Motor neuron (in vitro differentiated cells): ENCODE measurements around the gene SLC39A11. TPM values are rescaled to one million over a fixed set of nuclear protein-coding genes. Genes with fewer than 3 reads are reported as not detected.
"Not testable (repeated sequence)": the region's sequence is repeated elsewhere in the genome, so short reads cannot be mapped to it uniquely, and the experiment has no call there.

Experiments used
- ATAC-seq, 8 experiments: fragments of 200-7000 bp; cut with Tn5 transposase; replicated peaks in 6 of 8; 2 replicates each; pipeline ENCODE4 v1.8.0; 2021; ENCODE audit warnings: mild to moderate bottlenecking in 8 of 8, moderate library complexity in 8 of 8
- H3K27ac ChIP-seq, 2 donors: fragments of 250-450 bp; sonication (Bioruptor Pico); 2 replicates each; pipeline ENCODE4 v1.9.0; 2021; ENCODE audit warnings: antibody characterized with exemption in 2 of 2, mild to moderate bottlenecking in 2 of 2, moderate library complexity in 1 of 2
- H3K4me1 ChIP-seq, 2 donors: fragments of 250-450 bp; sonication (Bioruptor Pico); replicated peaks in 1 of 2; 2 replicates each; pipeline ENCODE4 v1.6.1; 2021; ENCODE audit warnings: antibody characterized with exemption in 2 of 2, mild to moderate bottlenecking in 2 of 2, moderate library complexity in 1 of 2
- H3K4me3 ChIP-seq, 5 donors: fragments of 250-450 bp; sonication (Bioruptor Pico); 2 replicates each; pipeline ENCODE4 v1.9.0; 2021; ENCODE audit warnings: antibody characterized with exemption in 5 of 5, mild to moderate bottlenecking in 5 of 5, moderate library complexity in 4 of 5
- WGBS, 10 experiments: fragments of 450-650 bp; shearing (Covaris generic); methylation state at CpG; one replicate each; pipeline ENCODE4 v1.0.0; 2022; 5-methylcytosine and 5-hydroxymethylcytosine counted together
- in situ Hi-C, 9 experiments: fragments of 400-800 bp; cut with MboI; loops; one replicate each; pipeline ENCODE4 v1.15.0; 2021; ENCODE audit warnings: low sequenced_read_pairs in 9 of 9, low pct_unique_long_range_greater_than_20kb in 2 of 9; ENCODE audit not compliant: unreplicated experiment in 9 of 9
- total RNA-seq, 8 experiments: library from RNA; unstranded; fragments of 300-600 nt; gene quantifications; 2 replicates each; pipeline versions ENCODE4 v1.2.3 to v1.2.4, GENCODE V29; 2022

SLC39A11 gene, protein sequence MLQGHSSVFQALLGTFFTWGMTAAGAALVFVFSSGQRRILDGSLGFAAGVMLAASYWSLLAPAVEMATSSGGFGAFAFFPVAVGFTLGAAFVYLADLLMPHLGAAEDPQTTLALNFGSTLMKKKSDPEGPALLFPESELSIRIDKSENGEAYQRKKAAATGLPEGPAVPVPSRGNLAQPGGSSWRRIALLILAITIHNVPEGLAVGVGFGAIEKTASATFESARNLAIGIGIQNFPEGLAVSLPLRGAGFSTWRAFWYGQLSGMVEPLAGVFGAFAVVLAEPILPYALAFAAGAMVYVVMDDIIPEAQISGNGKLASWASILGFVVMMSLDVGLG
- total RNA-seq: 10 to 100 TPM in 6 of 8 experiments, 1 to 10 TPM in 2; 5.3 to 27.3 (median 10.8) TPM

DNA sequence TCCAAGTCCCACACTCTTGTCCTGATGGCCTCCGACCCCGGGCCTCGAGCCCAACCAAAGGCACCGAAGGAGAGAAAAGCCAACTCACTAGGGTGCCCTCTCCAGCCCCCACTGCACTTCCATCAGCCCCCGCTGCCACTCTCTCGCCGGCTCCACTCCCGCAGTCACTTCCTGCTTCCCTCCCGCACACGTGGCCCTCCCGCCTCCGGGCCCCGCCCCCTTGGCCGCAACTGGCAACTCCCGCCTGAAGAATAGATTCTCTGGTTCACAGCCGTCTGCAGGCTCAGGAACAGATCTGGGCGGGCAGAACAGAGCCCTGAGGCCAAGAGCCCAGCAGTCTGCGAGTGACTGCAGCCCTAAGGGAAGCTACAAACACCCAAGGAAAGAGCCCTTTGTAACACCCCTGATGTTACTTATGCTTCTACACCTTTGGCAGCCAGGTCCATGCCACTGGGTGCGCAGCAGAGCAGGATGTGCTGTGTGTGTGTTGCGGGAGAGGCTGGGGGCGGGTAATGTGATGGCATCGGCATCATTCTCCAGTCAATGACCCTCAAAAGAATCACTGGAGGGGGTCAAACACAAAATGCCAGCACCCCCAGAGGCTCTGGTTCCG, at the start of gene SLC39A11:
SLC39A11 (minus strand) TSS at position 166 of the 613 bp plus-strand sequence. CDS start 3,924 bp downstream, outside the sequence.
- in situ Hi-C loops: no loop called here
- H3K4me3 ChIP-seq: peak within 1 kb of the TSS; percentile 44 to 77 (median 48)
- peak within 1 kb of the TSS in 1 of 2 donors; percentile 44 for H3K27ac ChIP-seq
- peaks cover 7 to 9% of the 10 kb centered on the region in 2 donors for H3K4me1 ChIP-seq
- 0 to 80% (median 56%) methylated on average over 1 to 5 of the region's 23 CpGs; no CpG with 5 or more reads in 5 of the 10 experiments for WGBS, 10 experiments
- ATAC-seq: peak; percentile 96 to 99 (median 98)

DNA sequence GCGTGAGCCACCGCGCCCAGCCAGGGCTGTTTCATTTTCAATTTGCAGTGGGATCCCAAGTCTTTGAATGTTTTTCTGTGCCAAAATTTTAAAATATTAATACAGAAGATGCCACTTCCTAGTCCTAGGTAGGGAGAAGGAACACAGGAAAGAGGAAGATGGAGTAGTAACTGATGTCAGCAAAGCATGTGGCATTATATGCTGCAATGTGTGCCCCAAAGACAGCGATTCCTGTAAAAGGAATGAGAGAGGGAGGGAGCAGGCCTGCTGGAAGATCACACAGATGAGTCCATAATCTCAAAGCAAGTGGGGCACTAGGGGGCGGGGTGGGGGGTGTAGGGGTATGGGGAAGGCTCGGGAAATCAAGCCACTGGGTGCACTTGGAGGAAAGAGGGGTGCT, 48.9 kb upstream of the SLC39A11 start:
- ATAC-seq: no peak
- WGBS, 10 experiments: 0 to 100% (median 93%) methylated on average over 1 to 4 of the region's 6 CpGs; no CpG with 5 or more reads in 4 of the 10 experiments
- Histone ChIP-seq H3K4me1 (peaks cover 6 to 8% of the 10 kb centered on the region in 2 donors), H3K27ac (no peak overlapping the region), H3K4me3 (no peak overlapping the region)
- in situ Hi-C loops: no loop called here

DNA sequence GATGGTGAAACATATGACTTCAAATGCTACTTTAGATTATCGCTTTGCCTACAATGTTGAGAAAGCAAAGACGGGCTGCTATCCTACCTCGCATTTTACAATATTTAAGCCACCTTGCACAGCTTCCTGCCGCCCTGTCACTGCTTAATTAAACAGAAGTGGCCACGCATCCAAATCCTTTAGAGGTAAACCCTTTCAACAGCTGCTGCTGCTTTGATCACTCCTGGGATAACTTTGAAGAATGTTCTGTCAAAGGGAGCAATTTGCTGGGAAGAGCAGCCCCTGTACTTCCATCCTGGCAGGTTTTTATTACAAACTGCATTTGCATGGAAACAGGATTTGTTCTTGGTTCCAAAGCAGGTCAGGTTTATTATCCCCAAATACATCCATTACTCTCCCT, 48.1 kb upstream of the SLC39A11 start:
- H3K4me3 ChIP-seq: no peak overlapping the region
- in situ Hi-C loops: no loop called here
- peaks cover 6 to 8% of the 10 kb centered on the region in 2 donors for H3K4me1 ChIP-seq
- no peak overlapping the region for H3K27ac ChIP-seq
- 25 to 80% (median 45%) methylated on average over 2 to 5 of the region's 5 CpGs; no CpG with 5 or more reads in 3 of the 10 experiments for WGBS, 10 experiments
- peak in 4 of 8 experiments; percentile 35 to 51 (median 46) for ATAC-seq

DNA sequence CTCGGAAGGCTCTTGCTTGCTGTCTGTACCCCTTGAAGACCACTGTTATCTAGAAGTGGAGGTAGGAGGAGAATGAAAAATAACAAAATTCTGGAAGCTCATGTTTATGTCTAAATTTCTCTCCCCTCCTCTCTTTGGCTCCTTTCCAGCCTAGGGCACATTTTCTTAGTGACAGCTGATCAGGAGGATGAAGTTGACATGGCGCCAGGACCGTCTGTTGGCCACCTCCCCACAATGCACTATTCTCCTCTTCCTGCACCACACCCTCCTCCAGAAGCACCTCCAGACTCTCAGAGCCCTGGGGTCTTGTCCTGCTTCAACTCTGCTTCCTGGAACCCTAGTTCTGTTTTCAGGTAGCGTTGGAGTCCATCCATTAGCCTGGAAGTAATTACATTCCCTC, 46.8 kb upstream of the SLC39A11 start:
- H3K27ac ChIP-seq: no peak overlapping the region
- 0 to 84% (median 40%) methylated on average over 1 to 4 of the region's 4 CpGs; no CpG with 5 or more reads in 5 of the 10 experiments for WGBS, 10 experiments
- in situ Hi-C loops: no loop called here
- H3K4me3 ChIP-seq: no peak overlapping the region
- H3K4me1 ChIP-seq: peaks cover 6 to 8% of the 10 kb centered on the region in 2 donors
- no peak for ATAC-seq

DNA sequence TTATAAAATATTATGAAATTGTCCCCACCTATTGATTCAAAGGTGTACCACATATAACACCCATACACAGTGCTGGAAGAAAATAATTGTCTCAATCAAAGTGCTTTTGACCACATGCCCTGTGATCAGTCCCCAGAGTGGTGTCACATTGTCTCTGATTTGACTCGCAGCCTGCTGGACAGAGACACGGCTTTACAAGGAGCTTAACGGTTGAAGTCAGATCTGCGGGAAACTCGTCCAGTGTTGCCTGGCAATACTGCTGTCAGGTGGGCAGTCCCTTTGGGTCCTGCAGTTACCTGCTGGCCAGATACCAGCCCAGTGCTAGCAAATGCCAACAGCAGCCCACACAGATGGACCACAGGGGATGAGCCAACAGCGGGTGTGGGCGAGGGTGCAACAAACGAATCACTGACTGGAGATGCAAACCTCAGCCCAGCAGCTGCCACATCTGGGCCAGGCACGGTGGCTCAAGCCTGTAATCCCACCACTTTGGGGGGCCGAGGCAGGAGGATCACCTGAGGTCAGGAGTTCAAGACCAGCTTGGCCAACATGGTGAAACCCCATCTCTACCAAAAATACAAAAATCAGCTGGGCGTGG, 46.2 kb upstream of the SLC39A11 start:
- Histone ChIP-seq H3K27ac (no peak overlapping the region), H3K4me1 (peaks cover 6 to 8% of the 10 kb centered on the region in 2 donors), H3K4me3 (no peak overlapping the region)
- 24 to 93% (median 72%) methylated on average over 1 to 6 of the region's 11 CpGs; no CpG with 5 or more reads in 3 of the 10 experiments for WGBS, 10 experiments
- in situ Hi-C loops: no loop called here
- no peak for ATAC-seq

DNA sequence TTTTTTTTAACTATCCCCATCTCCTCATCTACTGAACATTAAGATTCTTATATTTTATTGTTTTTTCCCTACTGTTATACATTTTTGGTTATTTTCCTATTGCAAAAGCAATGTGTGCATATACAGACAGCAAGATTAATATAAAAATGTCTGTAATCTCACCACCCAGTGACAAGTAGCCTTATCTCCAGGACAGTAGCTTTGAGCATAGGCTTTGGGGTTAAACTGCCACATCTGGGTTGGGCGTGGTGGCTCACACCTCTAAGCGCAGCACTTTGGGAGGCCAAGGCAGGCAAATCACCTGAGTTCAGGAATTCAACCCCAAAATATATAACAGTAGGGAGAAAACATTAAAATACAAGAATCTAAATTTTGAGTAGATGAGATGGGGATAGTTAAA, 44.9 kb upstream of the SLC39A11 start:
- in situ Hi-C loops: no loop called here
- ATAC-seq: no peak
- no peak overlapping the region for H3K4me3 ChIP-seq
- no peak overlapping the region for H3K27ac ChIP-seq
- peaks cover 9 to 10% of the 10 kb centered on the region in 2 donors for H3K4me1 ChIP-seq
- WGBS, 10 experiments: 60 to 100% (median 80%) methylated on average over 1 to 2 of the region's 2 CpGs; no CpG with 5 or more reads in 5 of the 10 experiments

DNA sequence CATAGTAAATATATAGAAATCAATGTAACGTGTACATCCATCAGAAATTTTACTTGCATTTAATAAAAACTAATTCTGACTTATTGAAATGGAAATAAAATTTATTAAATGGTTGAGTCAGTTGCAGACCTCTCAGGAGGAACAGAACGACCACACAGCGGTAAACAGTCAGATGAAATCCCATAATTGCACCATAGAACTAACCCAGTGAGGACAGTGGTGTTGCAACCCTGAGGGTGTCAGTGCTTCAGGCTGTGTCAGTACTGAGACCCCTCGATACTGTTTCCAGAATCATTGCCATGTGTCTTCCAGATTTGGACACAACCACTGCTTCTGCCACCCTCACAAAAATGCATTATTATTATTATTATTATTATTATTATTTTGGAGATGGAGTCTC, 43.3 kb upstream of the SLC39A11 start:
- no peak overlapping the region for H3K4me3 ChIP-seq
- in situ Hi-C loops: no loop called here
- 51 to 93% (median 76%) methylated on average over 2 to 4 of the region's 4 CpGs; no CpG with 5 or more reads in 2 of the 10 experiments for WGBS, 10 experiments

DNA sequence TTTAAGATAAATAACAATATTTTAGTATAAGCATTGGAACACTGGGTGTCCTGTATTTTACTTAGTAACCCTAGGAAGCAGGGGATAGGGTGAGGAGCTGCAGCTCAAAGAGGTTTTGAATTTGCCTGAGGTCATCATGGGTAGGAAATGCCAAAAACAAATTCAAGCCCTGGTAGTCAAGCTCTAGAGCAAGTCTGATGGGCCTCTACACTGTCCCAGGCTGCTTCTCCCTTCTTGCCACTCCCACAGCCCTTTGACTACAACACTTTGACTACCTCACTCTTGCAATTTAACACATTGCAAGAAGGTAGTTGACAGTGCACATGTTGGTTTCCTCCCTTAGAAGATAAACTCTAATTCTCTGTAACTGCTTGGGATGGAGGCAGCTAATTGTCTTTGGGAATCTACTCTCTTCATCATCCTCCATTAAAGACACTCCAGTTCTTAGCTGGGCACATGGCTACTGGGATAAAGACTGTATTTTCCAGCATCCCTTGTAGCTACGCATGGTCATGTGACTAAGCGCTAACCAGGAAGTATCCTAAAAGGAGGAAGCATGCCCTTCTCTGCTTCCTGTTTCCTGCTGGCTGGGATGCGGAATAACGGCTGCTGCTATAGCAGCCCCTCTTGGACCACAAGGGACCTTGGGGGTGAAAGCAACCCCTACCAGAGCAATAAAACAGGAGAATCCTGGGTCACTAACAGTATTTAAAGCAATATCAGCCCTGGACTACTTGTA, 41.6 kb upstream of the SLC39A11 start:
- no peak overlapping the region for H3K4me3 ChIP-seq
- H3K27ac ChIP-seq: no peak overlapping the region
- peaks cover 8 to 9% of the 10 kb centered on the region in 2 donors for H3K4me1 ChIP-seq
- in situ Hi-C loops: no loop called here
- WGBS, 10 experiments: 17 to 80% (median 61%) methylated on average over 1 to 4 of the region's 4 CpGs; no CpG with 5 or more reads in 4 of the 10 experiments
- ATAC-seq: no peak

More for the DNA sequence above, 43.3 kb upstream of the SLC39A11 start:
- no peak for ATAC-seq
- no peak overlapping the region for H3K27ac ChIP-seq
- peaks cover 13 to 14% of the 10 kb centered on the region in 2 donors for H3K4me1 ChIP-seq

DNA sequence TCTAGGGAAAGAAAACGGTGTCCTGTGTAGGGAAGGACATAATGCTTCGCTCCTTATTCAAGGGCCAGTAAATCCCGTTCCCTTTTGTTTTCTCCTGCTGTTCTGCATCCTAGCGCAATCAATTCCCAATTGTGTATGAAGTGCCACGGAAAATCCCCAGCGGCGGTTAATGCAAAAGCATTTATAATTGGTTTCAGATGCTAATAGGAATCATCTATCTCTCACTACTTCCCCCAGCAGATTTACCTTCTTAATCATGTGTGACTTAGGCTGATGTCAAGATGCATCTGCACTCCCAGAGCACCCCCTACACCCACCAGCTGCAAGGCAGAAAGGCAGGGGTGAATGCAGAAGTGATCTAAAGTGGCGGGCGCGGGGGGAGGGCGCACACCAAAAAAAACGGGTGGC, 39.6 kb upstream of the SLC39A11 start:
- peak in 3 of 8 experiments; percentile 18 to 83 (median 20) for ATAC-seq
- Histone ChIP-seq H3K4me3 (no peak overlapping the region), H3K4me1 (peaks cover 8 to 9% of the 10 kb centered on the region in 2 donors), H3K27ac (no peak overlapping the region)
- in situ Hi-C loops: no loop called here
- 17 to 100% (median 39%) methylated on average over 1 to 8 of the region's 12 CpGs; no CpG with 5 or more reads in 1 of the 10 experiments for WGBS, 10 experiments

DNA sequence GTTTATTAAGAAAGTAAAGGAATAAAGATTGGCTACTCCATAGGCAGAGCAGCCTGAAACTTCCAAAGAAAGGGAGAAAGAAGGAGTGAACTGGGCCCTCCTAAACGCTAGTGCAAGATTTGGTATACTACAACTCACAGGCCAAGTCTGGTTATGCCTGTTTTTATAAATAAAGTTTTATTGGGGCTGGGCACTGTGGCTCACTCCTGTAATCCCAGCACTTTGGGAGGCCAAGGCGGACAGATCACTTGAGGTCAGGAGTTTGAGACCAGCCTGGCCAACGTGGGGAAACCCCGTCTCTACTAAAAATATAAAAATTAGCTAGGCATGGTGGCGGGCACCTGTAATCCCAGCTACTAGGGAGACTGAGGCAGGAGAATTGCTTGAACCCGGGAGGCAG, 39.0 kb upstream of the SLC39A11 start:
- H3K27ac ChIP-seq, ATAC-seq, H3K4me1 ChIP-seq, in situ Hi-C loops, H3K4me3 ChIP-seq: not testable (repeated sequence)
- WGBS, 10 experiments: 80 to 100% (median 92%) methylated on average over 1 to 4 of the region's 6 CpGs; no CpG with 5 or more reads in 3 of the 10 experiments

DNA sequence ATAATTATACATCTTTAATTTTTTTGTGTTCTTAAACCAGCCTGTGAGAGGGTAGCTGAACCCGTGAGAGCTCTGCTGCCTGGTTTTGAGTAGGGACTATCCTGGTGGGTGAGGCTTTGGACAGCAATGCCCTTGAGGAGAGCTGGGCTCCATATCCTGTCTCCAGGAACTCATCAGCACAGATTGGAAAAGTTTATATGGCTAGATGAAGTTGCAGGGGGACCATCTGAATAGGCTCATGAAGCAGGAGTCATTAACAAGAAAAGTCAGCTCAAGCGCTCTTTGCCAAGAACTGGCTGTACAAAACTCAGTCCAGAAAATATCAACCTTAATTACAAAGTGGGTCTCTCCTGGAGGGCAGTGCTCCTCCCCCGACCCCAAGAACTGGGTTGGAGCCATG, 38.5 kb upstream of the SLC39A11 start:
- peaks cover 8 to 9% of the 10 kb centered on the region in 2 donors for H3K4me1 ChIP-seq
- no peak for ATAC-seq
- H3K4me3 ChIP-seq: no peak overlapping the region
- WGBS, 10 experiments: 29 to 100% (median 94%) methylated on average over 1 to 3 of the region's 3 CpGs; no CpG with 5 or more reads in 4 of the 10 experiments
- no peak overlapping the region for H3K27ac ChIP-seq
- in situ Hi-C loops: no loop called here

DNA sequence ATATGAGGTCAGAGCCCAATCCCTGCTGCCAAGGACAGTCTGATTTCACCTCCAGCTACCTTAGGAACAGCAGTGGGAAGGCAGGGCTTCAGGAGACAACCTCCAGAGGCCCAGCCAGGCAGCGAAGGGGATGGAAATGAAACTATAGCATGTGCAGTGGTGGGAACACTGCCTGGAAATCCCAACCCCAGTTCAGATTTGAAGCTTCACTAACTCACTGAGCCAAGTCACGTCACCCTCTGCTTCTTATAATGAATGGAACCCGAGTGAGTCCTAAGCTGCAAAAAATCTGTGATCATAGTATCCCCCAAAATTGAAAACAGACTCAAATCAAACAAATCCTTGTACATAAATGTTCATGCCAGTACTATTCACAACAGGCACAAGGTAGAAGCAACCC, 36.0 kb upstream of the SLC39A11 start:
- H3K4me3 ChIP-seq: no peak overlapping the region
- in situ Hi-C loops: no loop called here
- peaks cover 8 to 9% of the 10 kb centered on the region in 2 donors for H3K4me1 ChIP-seq
- WGBS, 10 experiments: 42 to 100% (median 82%) methylated on average over 1 to 3 of the region's 3 CpGs; no CpG with 5 or more reads in 1 of the 10 experiments
- no peak overlapping the region for H3K27ac ChIP-seq
- ATAC-seq: no peak
